ENCODE measurements around the gene CEP128. TPM values are rescaled to one million over a fixed set of nuclear protein-coding genes. Genes with fewer than 3 reads are reported as not detected.

CEP128 gene
- polyA plus RNA-seq, 1 of the 3 experiments (the other 2 are of a cell fraction) = 1.2 TPM

GRCh38 chr14:80468331-80469122 lies 473.0 kb downstream of the CEP128 start (continued):
- TF ChIP-seq ZBTB33 (IDR thresholded peaks at IDR 0.05; ENCODE audit: borderline replicate concordance, low read depth) = no peak
- TF ChIP-seq MXI1 (IDR thresholded peaks at IDR 0.05; ENCODE audit: low read depth, low read length) = no peak
- no peak for TF ChIP-seq SIN3A (IDR thresholded peaks at IDR 0.05; ENCODE audit: borderline replicate concordance, low read depth, low read length)

GRCh38 chr14:80465546-80466220 lies 475.9 kb downstream of the CEP128 start:
- no peak for TF ChIP-seq USF1 (IDR thresholded peaks at IDR 0.05; ENCODE audit: borderline replicate concordance, low read depth)
- no peak for TF ChIP-seq TAF1 (IDR thresholded peaks at IDR 0.05; ENCODE audit: borderline replicate concordance, low read depth, low read length)
- TF ChIP-seq FOXJ3 (CRISPR knock-in tag; IDR thresholded peaks at IDR 0.05) = no peak
- TF ChIP-seq MXI1 (IDR thresholded peaks at IDR 0.05; ENCODE audit: low read depth, low read length) = no peak
- TF ChIP-seq JUND (IDR thresholded peaks at IDR 0.05) = no peak
- TF ChIP-seq FOSL2 (IDR thresholded peaks at IDR 0.05; ENCODE audit: borderline replicate concordance, low read depth) = no peak
- TF ChIP-seq CTCF (IDR thresholded peaks at IDR 0.05) = no peak
- TF ChIP-seq MEF2A (IDR thresholded peaks at IDR 0.05; ENCODE audit: borderline replicate concordance, low read depth) = no peak
- no peak for TF ChIP-seq NFIC (IDR thresholded peaks at IDR 0.05; ENCODE audit: borderline replicate concordance)
- TF ChIP-seq GATA2 (CRISPR knock-in tag; IDR thresholded peaks at IDR 0.05) = no peak
- TF ChIP-seq SIN3A (IDR thresholded peaks at IDR 0.05; ENCODE audit: borderline replicate concordance, low read depth, low read length) = no peak
- H3K4me2 ChIP-seq = no peak overlapping the region
- H4K20me1 ChIP-seq (ENCODE audit: insufficient read depth) = no peaks in the 10 kb centered on the region
- no peaks in the 10 kb centered on the region for H3F3A ChIP-seq (replicated peaks; ENCODE audit: insufficient read depth)
- no peak for DNase-seq
- no peaks in the 10 kb centered on the region for H3K9me2 ChIP-seq
- H3K9me3 ChIP-seq = no peaks in the 10 kb centered on the region
- H3K4me1 ChIP-seq (ENCODE audit: control insufficient read depth in 1 of 2, insufficient read depth in 2 of 2, low read depth in 1 of 2, low read length in 1 of 2) = no peaks in the 10 kb centered on the region
- no peak overlapping the region for H2AFZ ChIP-seq (ENCODE audit: low read depth)
- no peaks in the 10 kb centered on the region for H3K27me3 ChIP-seq (ENCODE audit: insufficient read depth)
- ChIA-PET POLR2A (no interaction called here), CTCF (no interaction called here)
- no peak overlapping the region for H3K27ac ChIP-seq (ENCODE audit: low read depth in 2 of 2, low read length in 1 of 2)
- WGBS (ENCODE audit: low lambda C conversion rate) = 91% methylated on average over 7 of the region's 7 CpGs
- no peaks in the 10 kb centered on the region for H3K36me3 ChIP-seq (replicated peaks in 1 of 2; ENCODE audit: control insufficient read depth in 1 of 2, insufficient read depth in 2 of 2, low read length in 1 of 2)
- no peaks in the 10 kb centered on the region for H3K79me2 ChIP-seq (ENCODE audit: insufficient read depth)
- H3K9ac ChIP-seq = no peak overlapping the region
- H3K4me3 ChIP-seq (ENCODE audit: low read depth in 2 of 2, low read length in 1 of 2) = no peak overlapping the region

All from SK-N-SH (cell line).